Omental fat pad (tissue), 4 donors: ENCODE results near the gene CLN3. TPM values are rescaled to one million over a fixed set of nuclear protein-coding genes. Genes with fewer than 3 reads are reported as not detected.
"Not testable (repeated sequence)": the region's sequence is repeated elsewhere in the genome, so short reads cannot be mapped to it uniquely, and the experiment has no call there.

Experiments
- ATAC-seq: fragments of 150-250 bp; one replicate; pipeline ENCODE4 v1.9.1; 2016; ENCODE audit warnings: mild to moderate bottlenecking, moderate library complexity; ENCODE audit not compliant: low FRiP score
- DNase-seq: peaks from one replicate; pipeline ENCODE4 v3.0.0-alpha.2; 2019; ENCODE audit warnings: low spot score
- CTCF ChIP-seq, 3 donors: fragments of 450-650 bp; IDR thresholded peaks; one replicate each; pipeline ENCODE4 v1.5.1; 2016 to 2017; ENCODE audit warnings: antibody characterized with exemption in 3 of 3, mild to moderate bottlenecking in 3 of 3, moderate library complexity in 2 of 3
- total RNA-seq, 4 donors: library from RNA; depleted of rRNA; stranded (reverse); fragments of >200 nt; gene quantifications; one replicate each; pipeline ENCODE4 v1.1.0, GENCODE V29; 2016

Gene CLN3
- total RNA-seq, 4 donors from 2014 or later = 20.1 to 28.9 (median 24.9) TPM

DNA sequence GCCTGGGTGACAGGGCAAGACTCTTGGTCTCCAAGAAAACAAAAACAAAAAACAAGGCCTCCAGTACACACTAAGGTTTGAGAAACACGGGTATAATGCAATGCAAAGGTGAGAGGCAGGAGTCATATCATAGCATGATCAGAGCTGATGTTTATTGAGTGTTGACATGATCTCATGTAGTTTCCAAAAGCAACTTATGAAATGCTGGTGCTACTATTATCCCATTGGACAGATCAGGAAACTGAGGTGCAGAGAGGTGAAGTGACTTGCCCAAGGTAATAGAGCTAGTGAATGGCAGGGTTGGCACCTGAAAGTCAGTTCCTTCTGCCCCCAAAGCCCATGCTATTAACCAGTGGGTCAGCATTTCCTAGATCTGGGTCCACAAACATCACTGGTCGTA lies 16.7 kb downstream of the CLN3 start:
- no peak for DNase-seq
- TF ChIP-seq CTCF (IDR thresholded peaks at IDR 0.05) = no peak
- no peak for ATAC-seq

DNA sequence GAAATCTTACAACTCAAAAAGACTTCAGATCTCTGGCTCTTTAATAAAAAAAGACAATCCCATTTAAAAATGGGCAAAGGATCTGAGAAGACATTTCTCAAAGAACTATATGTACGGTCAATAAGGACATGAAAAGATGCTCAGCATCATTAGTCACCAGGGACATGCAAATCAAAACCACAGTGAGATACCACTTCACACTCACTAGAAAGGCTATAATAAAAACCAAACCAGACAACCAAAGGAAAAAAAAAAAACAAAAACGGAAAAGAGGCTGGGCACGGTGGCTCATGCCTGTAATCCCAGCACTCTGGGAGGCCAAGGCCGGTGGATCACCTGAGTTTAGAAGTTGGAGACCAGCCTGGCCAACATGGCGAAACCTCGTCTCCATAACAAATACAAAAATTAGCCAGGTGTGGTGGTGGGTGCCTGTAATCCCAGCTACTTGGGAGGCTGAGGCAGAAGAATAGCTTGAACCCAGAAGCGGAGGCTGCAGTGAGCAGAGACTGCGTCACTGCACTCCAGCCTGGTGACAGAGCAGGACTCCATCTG lies 18.1 kb downstream of the CLN3 start:
- DNase-seq (no peak), ATAC-seq (no peak)
- no peak for TF ChIP-seq CTCF (IDR thresholded peaks at IDR 0.05)

GRCh38 chr16:28447081-28447480 lies 44.8 kb downstream of the CLN3 start:
- not testable (repeated sequence) for DNase-seq, ATAC-seq

DNA sequence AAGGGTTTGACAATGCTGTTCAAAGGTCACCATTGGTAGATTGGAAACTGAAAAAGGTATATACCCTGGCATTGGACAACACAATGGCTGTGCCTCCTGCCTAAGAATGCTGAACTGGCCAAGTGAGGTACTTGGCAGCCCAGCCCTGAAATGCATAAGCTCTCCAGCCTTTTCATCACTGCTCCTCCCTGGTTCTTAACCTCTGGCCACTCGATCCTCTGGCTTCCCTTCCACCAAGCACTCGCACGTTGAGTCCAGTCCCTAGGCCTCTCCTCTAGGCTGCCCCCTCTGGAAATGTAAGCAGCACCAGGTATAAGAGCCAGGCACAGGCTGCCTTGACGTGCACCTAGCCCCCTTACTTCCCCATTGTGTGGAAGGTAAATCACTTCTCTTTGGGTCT lies 45.5 kb downstream of the CLN3 start:
- ATAC-seq, DNase-seq: not testable (repeated sequence)

- not testable (repeated sequence) for DNase-seq, ATAC-seq
Measured at GRCh38 chr16:28443943-28444342, 47.9 kb downstream of the CLN3 start.

- ATAC-seq, DNase-seq: not testable (repeated sequence)
Measured at GRCh38 chr16:28438899-28439298, 53.0 kb downstream of the CLN3 start.

DNA sequence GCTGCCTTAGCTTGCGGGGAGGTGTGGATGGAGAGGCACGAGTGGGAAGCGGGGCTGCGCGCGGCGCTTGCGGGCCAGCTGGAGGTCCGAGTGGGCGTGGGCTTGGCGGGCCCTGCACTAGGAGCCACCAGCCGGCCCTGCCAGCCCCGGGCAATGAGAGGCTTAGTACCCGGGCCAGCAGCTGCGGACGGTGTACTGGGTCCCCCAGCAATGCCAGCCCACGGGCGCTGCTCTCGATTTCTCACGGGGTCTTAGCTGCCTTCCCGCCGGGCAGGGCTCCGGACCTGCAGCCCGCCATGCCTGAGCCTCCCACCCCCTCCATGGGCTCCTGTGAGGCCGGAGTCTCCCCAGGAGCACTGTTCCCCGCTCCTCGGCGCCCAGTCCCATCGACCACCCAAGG lies 56.5 kb downstream of the CLN3 start:
- not testable (repeated sequence) for ATAC-seq, DNase-seq

Other genes with a start within 250 kb of the CLN3 start
- gene SBK1, start 199.5 kb downstream of the CLN3 start, total RNA-seq = under 1 TPM in 3 of 4 donors, not detected in 1; 0.09 to 0.38 (median 0.12) TPM
- 1 to 10 TPM in 3 of 4 donors, not detected in 1; 2.7 to 3.1 (median 3.1) TPM for gene NPIPB6, start 128.6 kb downstream of the CLN3 start, total RNA-seq
- gene EIF3CL, start 88.2 kb downstream of the CLN3 start, total RNA-seq = 100 to 1,000 TPM; 135 to 173 (median 155) TPM
- gene NPIPB7, start 19.7 kb downstream of the CLN3 start, total RNA-seq = not detected
- 10 to 100 TPM in 2 of 4 donors, 1 to 10 TPM in 2; 1.5 to 15.6 (median 7.6) TPM for gene APOBR, start 2.6 kb upstream of the CLN3 start, total RNA-seq
- gene IL27, start 14.8 kb upstream of the CLN3 start, total RNA-seq = under 1 TPM in 1 of 4 donors, not detected in 3; 0.48 TPM
- gene NUPR1, start 46.9 kb upstream of the CLN3 start, total RNA-seq = 10 to 100 TPM; 20.2 to 56.4 (median 40.1) TPM
- 10 to 100 TPM; 18.0 to 22.6 (median 19.1) TPM for gene SGF29, start 61.8 kb upstream of the CLN3 start, total RNA-seq
- gene SULT1A2, start 105.0 kb upstream of the CLN3 start, total RNA-seq = 1 to 10 TPM in 3 of 4 donors, under 1 TPM in 1; 0.79 to 5.0 (median 2.4) TPM
- gene SULT1A1, start 118.0 kb upstream of the CLN3 start, total RNA-seq = 10 to 100 TPM; 44.1 to 80.8 (median 56.7) TPM
- not detected for gene NPIPB8, start 146.0 kb upstream of the CLN3 start, total RNA-seq
- 100 to 1,000 TPM; 125 to 198 (median 183) TPM for gene EIF3C, start 219.4 kb upstream of the CLN3 start, total RNA-seq